ENCODE results near the gene GCNA.

The GCNA gene

GRCh38 chrX:71542411-71542810 is 35.8 kb upstream of the GCNA start:
- no peak for TF ChIP-seq CTCF (IDR thresholded peaks at IDR 0.05; ENCODE audit: low read depth, low read length, missing control alignments)
- in situ Hi-C loops (cut with HindIII; ENCODE audit: low pct_ligation_motif_present, low sequenced_read_pairs): no loop called here
- Histone ChIP-seq H3K36me3 (replicated peaks) (peaks cover 4% of the 10 kb centered on the region), H3K4me3 (ENCODE audit: low read depth, low read length) (no peak overlapping the region), H3K27me3 (replicated peaks) (no peaks in the 10 kb centered on the region), H3K27ac (peak overlapping the region; percentile 81)
- DNase-seq: no peak

DNA sequence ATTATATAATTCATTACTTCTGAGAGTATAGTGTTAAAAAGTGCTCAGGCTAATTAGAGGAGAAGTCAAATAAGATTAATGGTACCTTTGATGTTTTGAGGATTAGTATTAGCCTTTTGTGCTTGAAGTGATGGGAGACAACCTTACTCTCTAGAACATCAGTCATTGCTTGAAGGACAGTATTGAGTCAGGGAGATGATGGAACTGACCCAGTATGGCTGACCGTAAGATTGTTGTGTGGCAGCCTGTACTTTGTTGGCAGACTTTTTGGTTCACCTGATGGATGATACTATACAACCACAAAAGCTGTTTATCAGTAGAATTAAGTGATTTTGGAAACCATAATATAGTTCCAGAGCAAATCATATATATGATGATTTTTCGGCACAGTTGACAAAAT is 35.4 kb upstream of the GCNA start:
- no peak for TF ChIP-seq CTCF (IDR thresholded peaks at IDR 0.05; ENCODE audit: low read depth, low read length, missing control alignments)
- Histone ChIP-seq H3K4me3 (ENCODE audit: low read depth, low read length) (no peak overlapping the region), H3K27me3 (replicated peaks) (no peaks in the 10 kb centered on the region), H3K27ac (peak overlapping the region; percentile 53), H3K36me3 (replicated peaks) (peaks cover 4% of the 10 kb centered on the region)
- in situ Hi-C loops (cut with HindIII; ENCODE audit: low pct_ligation_motif_present, low sequenced_read_pairs): no loop called here
- DNase-seq: no peak

GRCh38 chrX:71543316-71543715 is 34.9 kb upstream of the GCNA start:
- DNase-seq: peak; percentile 28
- in situ Hi-C loops (cut with HindIII; ENCODE audit: low pct_ligation_motif_present, low sequenced_read_pairs): no loop called here
- Histone ChIP-seq H3K4me3 (ENCODE audit: low read depth, low read length) (no peak overlapping the region), H3K27me3 (replicated peaks) (no peaks in the 10 kb centered on the region), H3K36me3 (replicated peaks) (peaks cover 7% of the 10 kb centered on the region), H3K27ac (peak overlapping the region; percentile 53)
- TF ChIP-seq CTCF (IDR thresholded peaks at IDR 0.05; ENCODE audit: low read depth, low read length, missing control alignments): no peak

DNA sequence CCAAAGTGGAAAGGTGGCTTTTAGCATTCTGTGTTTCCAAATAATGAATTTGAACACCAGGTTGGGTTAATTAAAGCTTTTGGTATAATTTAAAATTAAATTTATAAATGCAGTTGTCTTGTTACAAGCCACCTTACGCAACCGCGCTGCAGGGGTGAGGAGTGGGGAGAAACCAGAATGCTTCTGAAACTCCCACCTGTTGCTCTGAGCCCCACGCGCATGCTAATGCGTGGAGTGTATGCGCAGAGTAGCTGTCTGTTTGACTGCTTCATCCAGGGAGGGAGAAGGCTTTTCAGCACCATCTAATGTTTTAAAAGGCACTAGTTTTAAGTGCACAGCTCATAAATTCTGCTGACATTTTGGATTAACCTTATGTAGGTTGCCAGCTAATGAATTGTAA is 32.9 kb upstream of the GCNA start:
- no peak for DNase-seq
- Histone ChIP-seq H3K27me3 (replicated peaks) (no peaks in the 10 kb centered on the region), H3K27ac (no peak overlapping the region), H3K4me3 (ENCODE audit: low read depth, low read length) (no peak overlapping the region), H3K36me3 (replicated peaks) (peaks cover 10% of the 10 kb centered on the region)
- no peak for TF ChIP-seq CTCF (IDR thresholded peaks at IDR 0.05; ENCODE audit: low read depth, low read length, missing control alignments)
- in situ Hi-C loops (cut with HindIII; ENCODE audit: low pct_ligation_motif_present, low sequenced_read_pairs): no loop called here

GRCh38 chrX:71546879-71547278 is 31.4 kb upstream of the GCNA start:
- no peak for TF ChIP-seq CTCF (IDR thresholded peaks at IDR 0.05; ENCODE audit: low read depth, low read length, missing control alignments)
- Histone ChIP-seq H3K27ac (no peak overlapping the region), H3K4me3 (ENCODE audit: low read depth, low read length) (no peak overlapping the region), H3K27me3 (replicated peaks) (no peaks in the 10 kb centered on the region), H3K36me3 (replicated peaks) (peaks cover 10% of the 10 kb centered on the region)
- in situ Hi-C loops (cut with HindIII; ENCODE audit: low pct_ligation_motif_present, low sequenced_read_pairs): no loop called here
- DNase-seq: no peak

DNA sequence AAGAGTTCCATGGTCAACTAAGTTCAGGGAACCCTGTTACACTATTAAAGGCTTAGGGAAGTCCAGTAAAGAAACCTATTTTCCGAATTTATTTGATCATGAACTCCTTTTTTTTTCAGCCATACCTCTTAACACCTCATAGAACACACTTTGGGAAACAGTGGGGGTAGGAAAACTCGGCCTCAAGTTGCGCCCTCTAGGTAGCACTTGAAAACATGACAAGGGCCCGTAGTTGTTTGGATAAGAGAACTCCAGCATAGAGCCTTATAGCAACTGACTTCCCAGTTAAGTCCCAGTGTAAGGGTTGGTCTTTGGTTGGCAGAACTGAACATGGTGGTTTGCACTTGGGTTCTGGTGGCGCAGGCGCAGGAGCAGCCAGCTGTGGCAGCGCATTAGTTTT is 30.9 kb upstream of the GCNA start:
- Histone ChIP-seq H3K27me3 (replicated peaks) (no peaks in the 10 kb centered on the region), H3K4me3 (ENCODE audit: low read depth, low read length) (no peak overlapping the region), H3K27ac (no peak overlapping the region), H3K36me3 (replicated peaks) (peaks cover 10% of the 10 kb centered on the region)
- in situ Hi-C loops (cut with HindIII; ENCODE audit: low pct_ligation_motif_present, low sequenced_read_pairs): no loop called here
- no peak for DNase-seq
- no peak for TF ChIP-seq CTCF (IDR thresholded peaks at IDR 0.05; ENCODE audit: low read depth, low read length, missing control alignments)
